Right ventricle myocardium superior (tissue), 1 donor: Measurements from ENCODE around the gene NIT1. TPM values are rescaled to one million over a fixed set of nuclear protein-coding genes. Genes with fewer than 3 reads are reported as not detected.

Source experiments
- ATAC-seq: fragments of 200-7000 bp; cut with Tn5 transposase; one replicate; pipeline ENCODE4 v1.9.1; 2020; ENCODE audit warnings: mild to moderate bottlenecking; ENCODE audit not compliant: poor library complexity
- DNase-seq: peaks from one replicate; pipeline ENCODE4 v3.0.0-alpha.2; 2020
- intact Hi-C: fragments of 100-400 bp; cut with DNase I; formaldehyde crosslinking; loops from one replicate; pipeline ENCODE4 v1.11.2; 2022
- long read RNA-seq: library from polyadenylated mRNA; unstranded; transcript quantifications from one replicate; pipeline ENCODE4 v2.0.0, GENCODE V29; 2021
- total RNA-seq: library from RNA; stranded (reverse); fragmentation: NEBNext Ultra II Directional; extraction: Animal tissue kit (Norgen Biotek cat#: 25700); gene quantifications from one replicate; pipeline ENCODE4 v1.2.1, GENCODE V29; 2021
- donor health status: DM: no; HTN: yes; CAD: no; lungs with severe emphysema.

The NIT1 gene, protein sequence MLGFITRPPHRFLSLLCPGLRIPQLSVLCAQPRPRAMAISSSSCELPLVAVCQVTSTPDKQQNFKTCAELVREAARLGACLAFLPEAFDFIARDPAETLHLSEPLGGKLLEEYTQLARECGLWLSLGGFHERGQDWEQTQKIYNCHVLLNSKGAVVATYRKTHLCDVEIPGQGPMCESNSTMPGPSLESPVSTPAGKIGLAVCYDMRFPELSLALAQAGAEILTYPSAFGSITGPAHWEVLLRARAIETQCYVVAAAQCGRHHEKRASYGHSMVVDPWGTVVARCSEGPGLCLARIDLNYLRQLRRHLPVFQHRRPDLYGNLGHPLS
- 33.8 TPM for total RNA-seq
- long read RNA-seq, transcript NIT1-203 (7 exons, 1,362 nt) = major isoform, 54 of 69 reads
- long read RNA-seq, partial matches to known transcripts = 1 of 69 reads
- long read RNA-seq, other reads (novel, unspliced or antisense) = 9 of 69 reads

- peak; percentile 93 for DNase-seq
- peak; percentile 96 for ATAC-seq
- intact Hi-C loops = no loop called here
Measured at GRCh38 chr1:161117759-161118581, at the start of gene NIT1, which contains the start of gene PFDN2. TSS of gene NIT1 (plus strand) at chr1:161118105. CDS start at chr1:161118177, 72 bp downstream. TSS of gene PFDN2 (minus strand) at chr1:161118037. CDS start at chr1:161118026, 11 bp downstream.

- intact Hi-C loops = no loop called here
- peak; percentile 83 for DNase-seq
- peak; percentile 79 for ATAC-seq
Measured at GRCh38 chr1:161068306-161069234, 49.3 kb upstream of the NIT1 start.

- intact Hi-C loops = no loop called here
- DNase-seq (no peak), ATAC-seq (no peak)
Measured at GRCh38 chr1:161069241-161069640, 48.7 kb upstream of the NIT1 start.

DNA sequence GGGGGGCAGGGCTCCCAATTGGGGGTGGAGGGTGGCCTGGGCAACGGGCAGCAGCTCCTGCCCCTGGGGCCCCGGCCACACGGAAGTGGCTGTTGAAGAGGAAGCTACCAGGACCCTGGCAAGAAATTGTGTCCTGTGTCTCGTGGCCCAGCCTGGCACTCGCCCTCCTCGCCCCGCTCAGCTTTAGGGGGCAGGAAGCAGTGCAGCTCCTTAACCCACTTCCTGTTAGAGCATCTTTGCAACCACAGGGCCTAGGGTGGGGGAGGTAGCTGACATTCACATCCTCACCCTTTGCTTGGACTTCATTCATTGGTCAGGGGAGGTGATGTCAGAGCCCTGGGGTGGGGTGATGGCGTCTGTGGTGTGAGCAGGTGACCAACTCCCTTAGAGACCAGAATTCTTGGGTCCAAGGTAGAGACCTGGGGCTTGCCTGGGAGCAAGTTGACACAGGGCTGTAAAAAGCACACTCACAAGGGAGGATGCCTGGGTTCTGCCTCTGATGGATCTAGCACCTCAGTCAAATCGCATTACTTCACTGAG lies 48.1 kb upstream of the NIT1 start, which contains the start of gene ARHGAP30:
Gene ARHGAP30 (minus strand): TSS at position 161 of the 540 bp plus-strand sequence. CDS start 267 bp downstream, outside the sequence.
- intact Hi-C loops = no loop called here
- peak; percentile 82 for DNase-seq
- ATAC-seq = peak; percentile 74

- intact Hi-C loops = no loop called here
- DNase-seq = no peak
- ATAC-seq = no peak
Measured at GRCh38 chr1:161070761-161071160, 47.1 kb upstream of the NIT1 start.

- DNase-seq (peak; percentile 82), ATAC-seq (peak; percentile 58)
- intact Hi-C loops = no loop called here
Measured at GRCh38 chr1:161071886-161072371, 46.0 kb upstream of the NIT1 start.

GRCh38 chr1:161072751-161073449 lies 45.0 kb upstream of the NIT1 start:
- ATAC-seq (no peak), DNase-seq (no peak)
- intact Hi-C loops = no loop called here

DNA sequence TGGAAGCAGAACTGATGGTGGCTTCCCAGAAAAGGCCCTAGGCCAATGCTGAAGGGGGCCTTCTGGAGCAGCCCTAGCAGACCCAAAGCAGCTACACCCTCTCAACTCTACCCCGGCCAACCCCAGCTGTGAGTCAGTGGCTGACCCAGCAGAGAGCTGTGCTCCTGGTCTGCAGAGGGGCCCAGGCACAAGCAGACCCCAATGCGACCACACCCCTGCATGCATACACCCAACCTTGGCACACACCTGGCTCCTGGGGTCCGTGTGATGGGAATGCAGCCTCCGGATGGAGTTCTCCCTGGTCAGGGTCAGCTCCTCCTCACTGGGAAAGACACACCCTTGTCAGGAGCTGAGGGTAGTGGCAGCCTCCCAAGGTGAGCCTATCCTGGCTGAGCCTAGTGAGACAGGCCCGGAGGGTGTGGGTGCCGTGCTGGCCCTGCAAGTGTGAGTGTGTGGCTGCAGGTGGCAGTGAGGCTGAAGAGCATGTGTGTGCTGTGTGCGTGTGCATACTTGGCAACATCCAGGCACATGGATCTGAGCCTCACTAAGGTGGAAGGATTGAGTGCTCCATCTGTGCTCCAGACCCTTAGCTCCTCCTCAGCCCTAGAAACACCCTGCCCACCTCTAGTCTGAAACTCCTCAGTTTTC lies 44.3 kb upstream of the NIT1 start:
- no peak for ATAC-seq
- no peak for DNase-seq
- intact Hi-C loops = no loop called here

- no peak for DNase-seq
- no peak for ATAC-seq
- intact Hi-C loops = no loop called here
Measured at GRCh38 chr1:161074676-161075368, 43.1 kb upstream of the NIT1 start.

GRCh38 chr1:161076410-161076809 lies 41.5 kb upstream of the NIT1 start:
- DNase-seq (no peak), ATAC-seq (no peak)
- intact Hi-C loops = no loop called here

GRCh38 chr1:161077426-161077825 lies 40.5 kb upstream of the NIT1 start:
- ATAC-seq (no peak), DNase-seq (no peak)
- intact Hi-C loops = no loop called here

GRCh38 chr1:161079436-161080110 lies 38.3 kb upstream of the NIT1 start:
- intact Hi-C loops = no loop called here
- DNase-seq (no peak), ATAC-seq (no peak)

DNA sequence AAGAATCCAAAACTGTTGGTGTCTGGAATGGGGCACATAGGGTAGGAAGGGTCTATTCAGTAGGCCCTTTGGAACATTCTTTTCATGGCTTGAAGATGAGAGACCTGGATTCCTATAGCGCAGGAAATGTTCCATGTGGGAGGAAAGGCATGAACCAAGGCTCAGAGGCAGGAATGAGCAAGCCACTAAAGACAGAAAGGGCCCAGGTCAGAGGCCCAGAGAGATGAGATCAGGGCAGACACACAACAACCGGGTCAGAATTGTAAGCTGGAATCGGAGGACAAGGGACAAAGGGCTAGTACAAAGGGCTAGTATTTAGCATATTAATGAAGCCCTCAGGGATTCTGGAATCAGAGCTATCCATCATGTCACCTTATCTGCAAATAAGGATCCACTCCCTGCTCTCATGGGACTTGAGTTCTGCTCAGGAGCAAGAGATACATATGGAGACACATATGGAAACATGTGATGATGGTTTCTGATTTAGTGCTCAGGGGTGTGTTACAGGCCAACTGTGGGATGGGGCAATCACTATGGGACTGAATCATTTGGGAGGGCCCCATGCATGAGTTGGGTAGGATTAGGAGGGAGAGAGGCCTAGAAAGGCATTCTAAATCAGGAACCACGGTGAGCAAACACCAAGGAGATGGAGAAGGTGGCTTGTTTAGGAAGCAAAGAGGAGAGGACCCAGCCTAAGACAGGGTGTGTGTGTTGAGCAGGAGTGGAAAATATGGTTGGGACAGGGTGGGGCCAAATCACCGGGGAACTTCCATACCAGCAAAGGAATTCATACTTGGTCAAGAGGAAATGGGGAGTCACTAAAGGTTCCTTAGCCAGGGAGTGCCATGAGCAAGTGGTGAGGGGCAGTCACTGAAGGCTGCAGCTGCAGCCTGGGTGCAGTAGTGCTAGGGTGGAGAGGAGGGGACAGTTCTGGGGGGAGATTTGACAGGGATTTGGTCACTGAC lies 37.2 kb upstream of the NIT1 start:
- intact Hi-C loops = no loop called here
- no peak for ATAC-seq

GRCh38 chr1:161081519-161081918 lies 36.4 kb upstream of the NIT1 start:
- intact Hi-C loops = no loop called here
- DNase-seq = no peak
- no peak for ATAC-seq

More for the DNA sequence above, 37.2 kb upstream of the NIT1 start:
- DNase-seq = no peak

- ATAC-seq (no peak), DNase-seq (no peak)
- intact Hi-C loops = no loop called here
Measured at GRCh38 chr1:161082483-161082882, 35.4 kb upstream of the NIT1 start.
